ENCODE data around the gene ANK2. TPM values are rescaled to one million over a fixed set of nuclear protein-coding genes. Genes with fewer than 3 reads are reported as not detected.

The ANK2 gene
- total RNA-seq, 1 experiment from 2014 or later = 5.6 TPM

- ChIA-PET POLR2A (no interaction called here), CTCF (no interaction called here), RAD21 (ENCODE audit: low non-redundant PET in 1 of 2, low total read pairs in 2 of 2, uncharacterized antibody in 2 of 2, unreplicated experiment in 2 of 2) (no interaction called here)
- ATAC-seq (no peak), DNase-seq (ENCODE audit: low read depth, low spot score) (no peak)
- H3K27ac ChIP-seq (ENCODE audit: low read depth, low read length) = no peak overlapping the region
- no peaks in the 10 kb centered on the region for H3K36me3 ChIP-seq (ENCODE audit: control insufficient read depth in 1 of 2, insufficient read depth in 2 of 2, low read length in 2 of 2)
- no peaks in the 10 kb centered on the region for H4K20me1 ChIP-seq (ENCODE audit: insufficient read depth)
- H3K27me3 ChIP-seq (ENCODE audit: insufficient read depth, low read length) = no peaks in the 10 kb centered on the region
- H3K4me2 ChIP-seq (ENCODE audit: low read length) = no peak overlapping the region
- peaks cover 0 to 6% of the 10 kb centered on the region in 2 experiments; a peak in 3 of 4 replicates for H3K4me1 ChIP-seq (ENCODE audit: control insufficient read depth in 1 of 2, insufficient read depth in 2 of 2, low read length in 2 of 2)
- no peak overlapping the region for H2AFZ ChIP-seq (ENCODE audit: low read depth, low read length, poor library complexity, severe bottlenecking)
- no peak overlapping the region for H3K9ac ChIP-seq (ENCODE audit: low read length)
- no TSS peak for BruUV-seq (replicated peaks)
- TF ChIP-seq CEBPB (IDR thresholded peaks at IDR 0.05; ENCODE audit: low read depth) (no peak), JUND (IDR thresholded peaks at IDR 0.05) (no peak), ZNF274 (IDR thresholded peaks at IDR 0.05; ENCODE audit: low read depth, low read length) (no peak), POLR2AphosphoS5 (IDR thresholded peaks at IDR 0.05; ENCODE audit: low read depth, low read length) (no peak), ATF3 (IDR thresholded peaks at IDR 0.05) (no peak), ZFX (IDR thresholded peaks at IDR 0.05) (no peak), FOSL1 (IDR thresholded peaks at IDR 0.05; ENCODE audit: low read depth) (no peak), SP1 (IDR thresholded peaks at IDR 0.05; ENCODE audit: low read depth) (no peak), SRF (IDR thresholded peaks at IDR 0.05; ENCODE audit: low read depth) (no peak), EZH2phosphoT487 (IDR thresholded peaks at IDR 0.05; ENCODE audit: borderline replicate concordance) (no peak), YY1 (IDR thresholded peaks at IDR 0.05; ENCODE audit: extremely low read depth, insufficient replicate concordance, low read depth, low read length) (no peak), EGR1 (IDR thresholded peaks at IDR 0.05; ENCODE audit: low read depth) (no peak)
- TF ChIP-seq, protein P1, sequence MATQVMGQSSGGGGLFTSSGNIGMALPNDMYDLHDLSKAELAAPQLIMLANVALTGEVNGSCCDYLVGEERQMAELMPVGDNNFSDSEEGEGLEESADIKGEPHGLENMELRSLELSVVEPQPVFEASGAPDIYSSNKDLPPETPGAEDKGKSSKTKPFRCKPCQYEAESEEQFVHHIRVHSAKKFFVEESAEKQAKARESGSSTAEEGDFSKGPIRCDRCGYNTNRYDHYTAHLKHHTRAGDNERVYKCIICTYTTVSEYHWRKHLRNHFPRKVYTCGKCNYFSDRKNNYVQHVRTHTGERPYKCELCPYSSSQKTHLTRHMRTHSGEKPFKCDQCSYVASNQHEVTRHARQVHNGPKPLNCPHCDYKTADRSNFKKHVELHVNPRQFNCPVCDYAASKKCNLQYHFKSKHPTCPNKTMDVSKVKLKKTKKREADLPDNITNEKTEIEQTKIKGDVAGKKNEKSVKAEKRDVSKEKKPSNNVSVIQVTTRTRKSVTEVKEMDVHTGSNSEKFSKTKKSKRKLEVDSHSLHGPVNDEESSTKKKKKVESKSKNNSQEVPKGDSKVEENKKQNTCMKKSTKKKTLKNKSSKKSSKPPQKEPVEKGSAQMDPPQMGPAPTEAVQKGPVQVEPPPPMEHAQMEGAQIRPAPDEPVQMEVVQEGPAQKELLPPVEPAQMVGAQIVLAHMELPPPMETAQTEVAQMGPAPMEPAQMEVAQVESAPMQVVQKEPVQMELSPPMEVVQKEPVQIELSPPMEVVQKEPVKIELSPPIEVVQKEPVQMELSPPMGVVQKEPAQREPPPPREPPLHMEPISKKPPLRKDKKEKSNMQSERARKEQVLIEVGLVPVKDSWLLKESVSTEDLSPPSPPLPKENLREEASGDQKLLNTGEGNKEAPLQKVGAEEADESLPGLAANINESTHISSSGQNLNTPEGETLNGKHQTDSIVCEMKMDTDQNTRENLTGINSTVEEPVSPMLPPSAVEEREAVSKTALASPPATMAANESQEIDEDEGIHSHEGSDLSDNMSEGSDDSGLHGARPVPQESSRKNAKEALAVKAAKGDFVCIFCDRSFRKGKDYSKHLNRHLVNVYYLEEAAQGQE (IDR thresholded peaks at IDR 0.05; ENCODE audit: low read depth) = no peak
- no peaks in the 10 kb centered on the region for H3K79me2 ChIP-seq (ENCODE audit: insufficient read depth, low read length)
- intact Hi-C loops (cut with micrococcal nuclease) = no loop called here
- no peaks in the 10 kb centered on the region for H3K9me2 ChIP-seq (ENCODE audit: insufficient read depth)
- H3K9me3 ChIP-seq (ENCODE audit: control insufficient read depth in 1 of 2, insufficient read depth in 1 of 2, low read depth in 1 of 2, low read length in 2 of 2) = no peaks in the 10 kb centered on the region
- no peak overlapping the region for H3K4me3 ChIP-seq (replicated peaks in 1 of 2; ENCODE audit: low read depth in 1 of 2, low read length in 2 of 2)
Measured at GRCh38 chr4:113059449-113060182, 10.2 kb downstream of the ANK2 start.
